NCI-H748 (cell line): ENCODE data around the gene HOXD10.

Source experiments
- DNase-seq: peaks from one replicate; lab custom pipeline; 2025; ENCODE audit not compliant: unreplicated experiment; lab: John Stamatoyannopoulos, UW

Gene HOXD10

GRCh38 chr2:176160986-176161824, 44.6 kb downstream of the HOXD10 start:
- no peak for DNase-seq

GRCh38 chr2:176161825-176162626, 45.4 kb downstream of the HOXD10 start:
- DNase-seq, result no peak

GRCh38 chr2:176162911-176163671, 46.5 kb downstream of the HOXD10 start:
- no peak for DNase-seq

GRCh38 chr2:176163672-176164056, 47.1 kb downstream of the HOXD10 start:
- no peak for DNase-seq

- no peak for DNase-seq
Measured at GRCh38 chr2:176164201-176164600, 47.6 kb downstream of the HOXD10 start.

- DNase-seq, result no peak
Measured at GRCh38 chr2:176164611-176165369, 48.2 kb downstream of the HOXD10 start.

GRCh38 chr2:176165370-176166050, 48.9 kb downstream of the HOXD10 start:
- DNase-seq, result no peak

- DNase-seq, result no peak
Measured at GRCh38 chr2:176166272-176166671, 49.7 kb downstream of the HOXD10 start.

- no peak for DNase-seq
Measured at GRCh38 chr2:176167398-176167797, 50.8 kb downstream of the HOXD10 start.

GRCh38 chr2:176169181-176169580, 52.6 kb downstream of the HOXD10 start:
- DNase-seq, result no peak
